ENCODE results near the gene PIGQ.
A peak's percentile ranks its signal among the peaks of the same experiment; 100 is the strongest.

PIGQ gene

GRCh38 chr16:555528-556473 is 14.0 kb upstream of the PIGQ start:
- DNase-seq (ENCODE audit: low spot score) = no peak

DNA sequence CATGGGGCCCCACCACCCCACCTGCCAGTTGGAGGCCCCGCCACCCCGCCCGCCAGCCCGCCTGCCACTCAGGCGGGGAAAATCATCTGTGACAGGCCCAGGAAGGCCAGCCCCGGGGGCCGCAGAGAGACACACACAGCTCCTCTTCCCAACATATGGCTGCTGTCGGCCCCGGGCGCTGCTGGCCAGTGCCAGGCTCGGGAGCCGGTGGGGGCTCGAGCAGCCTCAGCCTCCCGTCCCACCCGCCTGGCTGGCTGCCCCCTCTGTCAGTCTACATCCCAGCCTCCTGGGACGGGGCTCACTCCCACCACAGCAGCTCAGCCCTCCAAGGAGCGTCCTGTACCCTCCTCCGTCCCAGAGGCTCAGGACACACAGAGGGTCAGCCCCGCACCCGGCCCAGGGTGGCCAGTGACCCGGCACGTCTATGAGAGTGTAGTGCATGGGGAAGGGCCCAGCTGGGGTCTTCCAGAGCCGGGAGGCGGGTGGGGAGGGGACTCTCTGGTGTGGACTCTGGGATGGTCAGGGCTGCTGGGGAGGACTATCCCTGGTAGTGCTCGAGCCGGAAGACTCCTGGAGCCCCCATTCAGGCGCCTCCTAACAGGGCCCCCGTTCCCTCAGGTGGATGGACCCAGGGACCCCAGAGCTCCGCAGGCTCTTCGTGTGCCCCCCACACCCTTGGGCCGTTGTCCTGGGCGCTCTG is 13.1 kb upstream of the PIGQ start:
- DNase-seq (ENCODE audit: low spot score) = no peak

GRCh38 chr16:557463-558297 is 12.1 kb upstream of the PIGQ start:
- no peak for DNase-seq (ENCODE audit: low spot score)

DNA sequence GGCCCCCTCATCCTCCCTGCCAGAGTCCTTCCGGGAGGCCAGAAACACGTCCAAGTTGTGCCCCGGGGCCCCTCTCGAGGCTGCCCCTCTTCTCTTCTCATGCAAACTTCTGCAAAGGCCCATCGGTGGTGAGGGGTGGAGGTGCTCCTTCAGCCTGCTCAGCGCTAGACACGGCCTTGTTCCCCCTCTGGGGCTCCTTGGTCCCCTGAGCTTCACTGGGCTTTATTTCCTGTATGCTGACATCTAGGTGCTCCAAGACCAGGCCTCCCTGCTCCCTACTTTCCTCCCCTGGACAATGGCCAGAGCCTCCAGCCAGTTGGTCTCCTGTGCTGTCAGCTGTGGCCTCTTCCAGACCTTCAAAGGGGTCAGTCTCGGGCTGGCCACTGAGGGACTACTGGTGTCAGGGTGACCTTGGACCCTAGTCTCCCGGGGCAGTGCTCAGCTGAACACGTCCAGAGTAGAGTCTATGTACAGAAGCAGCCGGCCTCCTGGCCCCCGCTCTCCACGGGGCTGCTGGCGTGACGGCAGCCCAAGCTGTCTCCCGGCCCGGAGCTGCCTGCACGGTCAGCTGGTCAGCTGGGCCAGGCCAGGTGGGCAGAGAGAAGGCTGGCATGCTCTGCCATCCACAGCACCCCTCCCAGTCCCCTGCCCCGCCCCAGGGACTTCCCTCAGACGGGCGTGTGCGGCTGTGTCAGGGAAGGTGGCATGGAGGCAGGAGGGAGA is 11.3 kb upstream of the PIGQ start:
- no peak for DNase-seq (ENCODE audit: low spot score)

DNA sequence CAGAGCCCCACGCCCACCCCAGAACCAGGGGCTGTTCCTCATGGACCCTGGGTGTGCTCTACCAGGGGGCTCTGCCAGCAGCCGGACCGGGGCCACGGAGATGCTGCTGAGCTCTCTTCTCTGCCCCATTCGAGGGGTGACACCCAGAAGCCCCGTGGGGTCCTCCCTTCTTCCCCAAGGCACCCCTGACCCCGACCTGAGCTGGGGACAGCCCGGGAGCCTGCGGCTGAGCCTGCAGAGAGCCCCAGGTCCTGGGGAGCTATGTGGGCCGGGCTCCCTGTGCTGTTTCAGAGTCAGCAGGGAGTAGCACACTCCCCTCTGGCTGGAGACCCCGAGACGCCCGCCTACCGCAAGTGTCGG is 10.8 kb upstream of the PIGQ start:
- no peak for DNase-seq (ENCODE audit: low spot score)

DNA sequence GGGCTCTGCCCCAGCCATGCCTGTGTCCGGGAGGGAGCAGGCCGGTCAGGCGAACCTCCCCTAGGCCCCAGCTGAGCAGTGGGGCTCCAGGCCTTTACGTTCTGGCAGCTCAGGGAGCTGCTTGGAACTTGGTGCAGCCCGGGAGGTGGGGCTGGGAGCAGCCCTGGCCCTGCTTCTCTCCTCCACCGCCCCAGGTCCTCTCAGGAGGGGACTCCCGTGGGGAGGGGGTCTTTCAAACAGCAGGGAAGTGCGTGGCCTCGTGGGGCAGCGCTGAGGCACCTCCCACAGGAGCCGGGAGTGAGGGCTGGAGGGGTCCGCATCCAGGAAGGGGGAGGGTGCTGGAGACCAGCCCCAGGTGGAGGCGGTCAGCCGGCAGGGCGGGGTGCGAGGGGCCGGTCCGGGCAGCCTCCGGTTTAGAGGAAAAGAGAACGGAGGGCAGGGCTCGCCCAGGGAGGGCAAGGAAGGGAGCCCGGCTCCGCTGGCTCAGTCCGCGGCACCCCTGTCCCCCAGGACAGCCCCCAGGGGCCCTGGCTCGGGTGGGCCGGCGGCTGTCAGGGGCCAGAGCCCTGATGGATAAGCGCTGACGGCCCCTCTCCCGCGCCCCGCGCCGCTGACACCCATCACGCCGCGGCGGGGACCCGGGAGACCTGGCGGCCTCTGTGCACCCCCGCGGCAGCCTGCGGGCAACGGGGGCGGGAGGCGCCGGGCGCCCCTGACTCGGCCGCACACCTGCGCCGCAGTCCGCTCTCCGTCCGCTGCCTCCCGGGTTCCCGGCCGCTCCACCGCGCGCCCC is 10.2 kb upstream of the PIGQ start:
- DNase-seq (ENCODE audit: low spot score) = no peak

GRCh38 chr16:560204-560700 is 9.5 kb upstream of the PIGQ start, which contains the start of gene PRR35:
Gene PRR35, plus strand, starts transcription at chr16:560394. Its CDS starts 2,901 bp downstream, at chr16:563295.
- DNase-seq (ENCODE audit: low spot score) = no peak

DNA sequence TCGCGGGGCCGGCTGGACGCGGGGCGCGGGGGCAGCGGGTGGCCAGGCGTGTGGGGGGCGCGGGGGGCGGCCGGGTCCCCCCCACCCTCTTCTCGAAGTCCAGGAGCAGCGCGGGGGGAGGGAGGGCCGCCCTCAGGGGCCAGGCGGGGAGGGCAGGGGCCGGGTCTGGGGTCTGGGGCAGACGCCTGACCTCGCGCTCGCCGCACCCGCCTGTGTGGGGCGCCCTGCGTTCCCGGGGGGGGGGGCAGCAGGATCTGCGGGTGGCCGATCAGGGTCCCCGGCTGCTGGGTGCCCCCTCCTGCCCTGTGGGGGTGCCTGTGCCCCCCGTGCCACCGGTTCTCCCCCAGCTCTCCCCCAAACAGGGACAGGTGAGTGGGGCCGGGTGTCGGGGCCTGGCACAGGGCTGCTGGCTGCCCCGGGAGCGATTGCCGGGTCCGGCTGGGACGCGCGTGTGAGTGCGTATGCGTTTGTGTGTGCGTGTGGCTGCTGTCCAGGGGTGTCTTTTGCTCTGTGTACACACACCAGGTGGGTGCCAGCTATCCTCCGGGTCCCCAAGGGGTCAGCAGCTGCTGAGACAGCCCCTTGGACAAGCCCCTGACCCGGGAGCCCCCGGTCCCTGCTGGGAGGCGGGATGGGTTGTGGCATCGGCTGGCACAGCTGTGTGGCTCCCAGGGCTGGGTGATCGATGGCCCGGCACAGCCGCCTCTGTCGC is 8.9 kb upstream of the PIGQ start:
- no peak for DNase-seq (ENCODE audit: low spot score)

GRCh38 chr16:561413-561794 is 8.4 kb upstream of the PIGQ start:
- DNase-seq (ENCODE audit: low spot score) = no peak

DNA sequence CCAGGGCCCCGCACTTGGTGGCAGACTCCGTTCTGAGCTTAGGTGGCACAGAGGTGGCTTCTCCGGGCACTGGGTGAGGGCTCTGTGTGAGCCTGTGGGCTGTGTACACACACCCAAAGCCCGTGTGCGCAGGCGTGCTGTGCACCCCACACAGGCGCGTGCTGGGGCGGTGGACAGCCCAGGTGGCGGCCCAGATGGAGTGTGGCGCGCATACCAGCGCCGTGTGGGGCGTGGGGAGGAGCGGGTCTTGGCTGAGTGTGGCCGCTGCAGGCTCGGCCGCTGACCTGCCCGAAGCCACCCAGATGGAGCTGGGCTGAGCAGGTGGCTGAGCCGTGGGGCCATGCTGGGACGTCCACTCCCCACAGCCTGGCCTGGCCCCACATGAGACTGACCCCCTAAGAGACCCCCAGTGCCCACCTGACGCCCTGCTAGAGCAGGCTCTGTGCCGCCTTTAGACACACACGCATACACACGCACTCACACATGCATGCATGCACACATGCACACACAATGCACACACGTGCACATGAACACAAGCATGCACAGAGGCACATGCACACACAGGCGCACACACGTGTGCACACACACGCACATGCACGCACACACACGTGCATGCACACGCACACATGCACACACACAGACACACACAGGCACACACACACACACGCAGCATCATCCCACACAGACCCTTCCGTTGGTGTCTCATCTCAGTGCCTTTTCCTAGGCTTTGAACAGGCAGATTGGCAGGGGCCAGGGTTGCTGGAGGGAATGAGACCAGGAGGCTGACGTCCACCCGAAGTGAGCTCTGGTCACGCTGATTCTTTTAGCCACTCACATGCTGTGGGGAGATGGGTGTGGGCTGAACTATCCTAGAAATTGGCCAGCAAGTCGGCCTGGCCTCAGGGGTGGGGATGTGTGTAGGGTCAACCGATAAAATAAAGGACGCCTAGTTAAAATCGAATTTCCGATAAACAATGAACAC is 7.5 kb upstream of the PIGQ start:
- no peak for DNase-seq (ENCODE audit: low spot score)

DNA sequence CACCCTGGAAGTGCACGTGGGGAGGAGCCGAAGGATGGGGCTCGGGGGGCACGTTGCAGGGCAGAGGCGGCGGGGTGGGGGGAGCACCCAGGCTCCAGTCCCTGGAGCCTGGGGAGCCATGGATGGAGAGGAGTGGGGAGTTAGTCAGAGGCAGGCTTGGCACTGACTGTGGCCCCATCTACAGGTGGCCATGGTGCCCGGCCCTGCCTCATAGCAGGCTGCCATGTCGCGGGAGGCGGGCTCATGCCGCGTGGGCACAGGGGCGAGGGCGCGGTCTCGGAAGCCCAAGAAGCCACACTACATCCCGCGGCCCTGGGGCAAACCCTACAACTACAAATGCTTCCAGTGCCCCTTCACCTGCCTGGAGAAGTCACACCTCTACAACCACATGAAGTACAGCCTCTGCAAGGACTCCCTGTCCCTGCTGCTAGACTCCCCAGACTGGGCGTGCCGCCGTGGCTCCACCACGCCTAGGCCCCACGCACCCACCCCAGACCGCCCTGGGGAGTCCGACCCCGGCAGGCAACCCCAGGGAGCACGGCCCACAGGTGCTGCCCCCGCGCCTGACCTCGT is 6.6 kb upstream of the PIGQ start:
- DNase-seq (ENCODE audit: low spot score) = no peak

- no peak for DNase-seq (ENCODE audit: low spot score)
Measured at GRCh38 chr16:564690-565418, 4.9 kb upstream of the PIGQ start.

DNA sequence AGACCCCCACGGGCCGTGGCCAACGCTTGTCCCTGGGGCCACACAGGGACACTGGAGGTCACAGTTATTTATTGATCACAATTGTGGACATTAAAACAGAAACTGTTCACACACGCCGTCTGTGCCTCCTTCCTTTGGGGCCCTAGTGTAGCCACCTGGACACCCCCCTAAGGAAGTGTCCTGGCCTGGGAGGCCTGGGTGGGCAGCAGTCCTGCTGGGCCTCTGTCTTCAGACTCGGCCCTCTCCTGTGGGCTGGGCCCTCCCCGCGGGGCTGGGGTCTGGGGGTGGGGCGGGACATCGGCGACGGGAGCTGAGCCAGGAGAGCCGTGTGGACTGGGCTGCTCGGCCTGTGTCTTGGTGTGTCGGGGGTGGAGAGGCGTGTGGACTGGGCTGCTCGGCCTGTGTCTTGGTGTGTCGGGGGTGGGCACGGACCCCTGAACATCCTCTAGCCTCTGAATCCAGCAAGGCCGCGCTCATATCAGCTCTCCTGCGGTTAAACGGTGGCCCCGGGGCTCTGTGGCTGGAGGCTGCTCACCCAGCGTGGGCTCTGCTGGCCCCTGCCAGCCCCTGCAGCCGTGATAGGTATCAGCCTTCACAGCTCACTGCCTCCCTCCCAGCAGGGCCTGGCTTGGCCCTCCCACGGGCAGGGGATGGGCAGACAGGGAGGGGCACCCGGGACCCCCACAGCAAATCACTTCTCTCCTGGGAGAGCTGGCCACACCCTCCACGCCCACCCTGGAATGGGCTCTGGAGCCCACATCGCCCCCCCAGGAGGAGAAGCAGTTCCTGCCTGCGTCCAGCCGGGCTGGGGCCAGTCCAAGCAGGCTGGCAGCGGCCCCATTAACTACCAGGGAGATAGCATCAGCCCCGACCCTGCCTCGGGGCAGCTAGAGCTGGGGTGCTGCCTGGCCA is 4.1 kb upstream of the PIGQ start:
- DNase-seq (ENCODE audit: low spot score) = no peak

DNA sequence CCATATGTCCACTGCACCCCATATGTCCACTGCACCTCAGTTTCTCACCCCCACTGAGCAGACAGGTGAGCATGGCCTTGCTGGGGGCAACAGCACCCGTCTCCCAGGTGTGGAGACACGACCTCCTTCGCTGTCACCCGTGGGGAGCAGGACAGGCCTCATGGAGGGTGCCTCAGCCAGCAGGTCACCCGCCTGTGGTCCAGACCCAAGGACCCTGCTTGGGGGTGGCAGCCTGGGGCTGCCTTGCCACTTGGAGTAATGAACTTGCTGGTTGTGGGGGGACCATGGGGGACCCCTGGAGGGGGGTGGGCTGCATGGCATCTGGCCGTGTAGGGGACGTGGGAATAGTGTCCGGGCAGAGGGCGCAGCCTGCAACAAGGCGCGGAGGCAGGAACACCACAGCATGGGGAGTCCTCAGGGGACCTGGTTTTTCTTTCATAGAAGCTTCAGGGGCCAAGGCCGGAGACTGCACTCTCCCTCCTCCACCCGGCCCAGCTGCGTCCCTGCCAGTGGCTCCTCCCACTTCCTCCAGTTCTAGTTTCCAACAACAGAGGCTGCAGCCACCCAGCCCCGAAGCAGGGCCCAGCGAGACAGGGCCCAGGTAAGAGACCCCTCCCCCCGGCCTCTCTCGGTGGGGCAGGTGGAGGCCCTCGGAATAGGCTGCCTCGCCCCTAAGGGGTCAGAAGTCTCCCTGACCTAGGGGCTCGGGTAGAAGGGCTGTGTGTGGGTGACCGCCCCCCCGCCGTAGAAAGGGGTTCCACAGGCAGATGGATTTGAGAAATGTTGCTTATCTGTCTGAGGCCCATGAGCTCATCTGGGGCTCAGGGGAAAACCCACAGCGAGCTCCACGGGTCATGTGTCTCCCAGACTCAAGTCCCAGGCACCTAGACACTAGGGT is 3.0 kb upstream of the PIGQ start, which contains the start of gene NHLRC4:
TSS of gene NHLRC4 (plus strand) at position 531 of the 898 bp plus-strand sequence. CDS start 1,043 bp downstream, outside the sequence.
- peak; percentile 46 for DNase-seq (ENCODE audit: low spot score)
